Left kidney (tissue), 2 donors: ENCODE results near the gene GPRC5A. TPM values are rescaled to one million over a fixed set of nuclear protein-coding genes. Genes with fewer than 3 reads are reported as not detected.

Source experiments
- DNase-seq: peaks from one replicate; pipeline ENCODE4 v3.0.0-alpha.2; 2013
- polyA plus RNA-seq: library from polyadenylated mRNA; unstranded; fragments of 120-200 nt; gene quantifications from one replicate; pipeline ENCODE4 v1.2.1, GENCODE V29; 2013; ENCODE audit not compliant: insufficient read length

The GPRC5A gene
- polyA plus RNA-seq, 1 donor = 7.9 TPM

DNA sequence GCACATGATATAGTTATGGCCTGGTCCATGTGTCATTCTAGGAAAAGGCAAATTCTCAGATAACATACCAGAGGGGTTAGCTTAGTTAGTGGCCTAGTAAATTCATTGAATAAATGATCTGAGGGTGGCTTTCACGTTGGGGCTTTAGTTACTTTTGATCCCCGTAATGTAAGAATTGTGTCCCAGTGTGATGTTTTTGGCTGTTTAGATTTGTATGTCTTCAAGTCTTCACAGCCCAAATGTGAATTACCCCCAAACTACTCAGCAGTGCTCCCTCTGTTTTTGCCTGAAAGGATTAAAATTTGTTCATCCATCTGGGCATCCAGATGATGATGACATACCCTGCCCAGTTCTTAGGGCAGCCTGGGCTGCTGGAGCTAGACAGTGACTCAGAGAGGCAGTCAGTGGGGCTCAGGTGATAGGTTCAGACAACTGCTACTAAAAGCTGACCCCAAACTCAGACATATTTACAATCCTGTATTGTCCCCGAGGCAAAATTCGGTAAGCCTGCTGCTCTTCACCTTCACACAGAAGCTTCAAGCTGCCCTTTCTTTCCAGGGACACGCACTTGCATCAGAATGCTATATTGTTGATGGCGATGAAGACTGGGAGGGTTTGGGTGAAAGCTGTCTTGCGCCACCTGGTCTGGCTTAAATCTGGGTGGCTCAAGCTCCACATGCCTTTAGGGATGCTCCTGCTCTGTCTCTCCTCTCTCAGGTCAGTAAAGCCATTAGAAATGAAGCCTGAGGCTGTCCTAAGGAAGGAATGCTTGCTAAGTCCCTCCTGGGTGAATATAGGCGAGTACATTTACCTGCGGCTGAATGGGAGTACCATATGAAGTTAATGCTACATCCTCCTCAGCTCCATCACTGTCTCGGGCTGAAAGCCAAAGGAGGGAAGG lies 50.3 kb downstream of the GPRC5A start:
- no peak for DNase-seq

GRCh38 chr12:12943586-12944260 lies 52.4 kb downstream of the GPRC5A start:
- DNase-seq = no peak

- no peak for DNase-seq
Measured at GRCh38 chr12:12945591-12945990, 54.2 kb downstream of the GPRC5A start.

GRCh38 chr12:12946686-12947355 lies 55.5 kb downstream of the GPRC5A start:
- DNase-seq = no peak

- DNase-seq = no peak
Measured at GRCh38 chr12:12947902-12948301, 56.5 kb downstream of the GPRC5A start.

GRCh38 chr12:12951504-12951903 lies 60.1 kb downstream of the GPRC5A start:
- DNase-seq = no peak

- DNase-seq = no peak
Measured at GRCh38 chr12:12952036-12952435, 60.7 kb downstream of the GPRC5A start, which contains the start of gene GPRC5D. GPRC5D (minus strand) TSS chr12:12952170; CDS start chr12:12950384, 1,786 bp downstream.

DNA sequence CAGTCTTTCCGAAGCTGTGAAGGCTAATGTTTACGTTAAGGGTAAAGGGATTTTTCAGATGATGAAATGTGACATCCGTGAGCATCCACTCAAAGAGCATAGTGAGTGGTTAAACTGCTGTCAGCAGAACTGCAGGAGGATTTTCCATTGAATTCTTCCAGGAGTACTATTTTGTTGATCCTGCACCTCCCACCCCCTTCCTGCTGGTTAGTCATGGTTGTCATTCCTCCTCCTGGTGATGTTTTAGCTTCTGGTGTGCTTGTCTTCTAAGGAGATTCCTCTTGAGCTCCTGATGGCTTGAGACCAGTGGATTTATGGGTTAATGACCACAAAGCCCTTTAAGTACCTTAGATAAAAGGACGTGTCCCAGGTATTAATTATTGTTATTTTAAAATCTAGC lies 63.0 kb downstream of the GPRC5A start:
- no peak for DNase-seq

DNA sequence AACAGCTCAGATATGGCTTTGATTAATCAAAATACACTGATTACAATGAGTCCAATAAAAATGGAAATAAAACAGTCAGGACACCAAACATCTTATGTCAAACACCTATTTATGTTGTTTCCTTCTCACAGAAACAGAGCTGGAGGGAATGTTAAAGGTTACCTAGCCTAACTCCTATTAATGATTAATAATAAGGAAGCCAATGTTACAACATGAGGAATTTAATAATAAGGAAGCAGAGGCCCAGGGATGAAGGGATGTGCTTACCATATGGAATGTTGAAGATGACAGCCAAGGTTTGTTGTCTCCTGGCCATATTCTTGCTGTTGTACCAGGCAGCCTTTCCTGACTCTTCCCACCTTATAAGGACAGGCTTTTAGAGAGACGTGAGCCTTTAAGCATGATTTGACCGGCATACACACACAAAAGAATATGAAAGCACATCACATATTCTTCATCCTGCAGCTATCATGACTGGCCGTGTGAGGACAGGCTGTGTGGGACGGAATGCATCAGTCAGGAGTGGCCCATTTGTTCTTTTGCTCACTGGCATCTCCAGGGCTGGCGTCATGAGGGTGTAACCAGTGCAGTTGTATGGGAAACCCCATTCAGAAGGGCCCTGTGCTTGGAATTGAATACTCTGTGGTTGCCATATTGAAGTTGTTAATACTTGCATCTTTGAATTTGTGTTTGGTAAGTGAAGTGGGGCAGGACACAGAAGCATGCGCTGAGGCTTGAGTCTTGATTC lies 63.7 kb downstream of the GPRC5A start:
- DNase-seq = no peak

- DNase-seq = no peak
Measured at GRCh38 chr12:12958886-12959285, 67.5 kb downstream of the GPRC5A start.

GRCh38 chr12:12960639-12961209 lies 69.4 kb downstream of the GPRC5A start:
- DNase-seq = no peak

- DNase-seq = no peak
Measured at GRCh38 chr12:12964255-12964654, 72.9 kb downstream of the GPRC5A start.

- no peak for DNase-seq
Measured at GRCh38 chr12:12965836-12966235, 74.5 kb downstream of the GPRC5A start.

Other genes with a start within 250 kb of the GPRC5A start
- gene GPR19, start 195.4 kb upstream of the GPRC5A start, polyA plus RNA-seq = 1.5 TPM
- 61.6 TPM for gene CDKN1B, start 174.2 kb upstream of the GPRC5A start, polyA plus RNA-seq
- 12.1 TPM for gene APOLD1, start 105.9 kb upstream of the GPRC5A start, polyA plus RNA-seq
- 86.5 TPM for gene DDX47, start 78.2 kb upstream of the GPRC5A start, polyA plus RNA-seq
- gene GPRC5D, start 60.6 kb downstream of the GPRC5A start, polyA plus RNA-seq = 1.1 TPM
- gene HEBP1, start 108.7 kb downstream of the GPRC5A start, polyA plus RNA-seq = 54.6 TPM
- 13.0 TPM for gene FAM234B, start 152.8 kb downstream of the GPRC5A start, polyA plus RNA-seq
- 0.71 TPM for gene GSG1, start 212.1 kb downstream of the GPRC5A start, polyA plus RNA-seq